WTC11 (cell line): Measurements from ENCODE around the gene MAP3K7. TPM values are rescaled to one million over a fixed set of nuclear protein-coding genes. Genes with fewer than 3 reads are reported as not detected.

Source experiments
- ATAC-seq: fragments of 200-7000 bp; cut with Tn5 transposase; 2 replicates; pipeline ENCODE4 v1.10.0; 2021; ENCODE audit warnings: mild to moderate bottlenecking, moderate library complexity
- CTCF ChIA-PET: fragments of 300-600 bp; sonication (Branson Sonifier 250); formaldehyde crosslinking; loops from one replicate; lab custom pipeline; 2021; ENCODE audit warnings: antibody characterized with exemption; lab: Charles Lee
- POLR2A ChIA-PET: fragments of 350-600 bp; sonication (Branson Sonifier 250); formaldehyde crosslinking; loops from one replicate; lab custom pipeline; 2021; ENCODE audit warnings: antibody characterized with exemption; lab: Charles Lee
- DNase-seq: peaks from one replicate; pipeline ENCODE4 v3.0.0; 2021; ENCODE audit warnings: low spot score
- H3K27ac Mint-ChIP-seq: 2 replicates; pipeline ENCODE4 v1.8.0; 2021; ENCODE audit warnings: mixed read lengths
- H3K27me3 Mint-ChIP-seq: 2 replicates; pipeline ENCODE4 v1.8.0; 2021; ENCODE audit warnings: low read depth, mild to moderate bottlenecking, moderate library complexity, mixed read lengths
- H3K36me3 Mint-ChIP-seq: 2 replicates; pipeline ENCODE4 v1.8.0; 2021; ENCODE audit warnings: mixed read lengths
- H3K4me1 Mint-ChIP-seq: 2 replicates; pipeline ENCODE4 v1.8.0; 2022; ENCODE audit warnings: mixed read lengths
- H3K4me3 Mint-ChIP-seq: 2 replicates; pipeline ENCODE4 v1.8.0; 2021; ENCODE audit warnings: mild to moderate bottlenecking, moderate library complexity, mixed read lengths
- H3K9me3 Mint-ChIP-seq: 2 replicates; pipeline ENCODE4 v1.8.0; 2021; ENCODE audit warnings: mixed read lengths
- CREM ChIP-seq: sonication (generic); formaldehyde crosslinking; IDR thresholded peaks from 2 replicates; pipeline ENCODE4 v1.8.1; 2022; ENCODE audit warnings: mild to moderate bottlenecking, missing genetic modification reagents, moderate library complexity
- ETV6 ChIP-seq: sonication (generic); formaldehyde crosslinking; IDR thresholded peaks from 2 replicates; pipeline ENCODE4 v1.8.1; 2022; ENCODE audit warnings: mild to moderate bottlenecking, missing genetic modification reagents
- FOXK1 ChIP-seq: sonication (generic); formaldehyde crosslinking; IDR thresholded peaks from 2 replicates; pipeline ENCODE4 v1.8.0; 2022; ENCODE audit warnings: mild to moderate bottlenecking, moderate library complexity, missing genetic modification reagents
- FOXP4 ChIP-seq: sonication (generic); formaldehyde crosslinking; IDR thresholded peaks from 2 replicates; pipeline ENCODE4 v1.8.0; 2022; ENCODE audit warnings: mild to moderate bottlenecking, missing genetic modification reagents
- KAT7 ChIP-seq: sonication (generic); formaldehyde crosslinking; IDR thresholded peaks from 2 replicates; pipeline ENCODE4 v1.8.1; 2023; ENCODE audit warnings: missing genetic modification reagents, mild to moderate bottlenecking, borderline replicate concordance
- MXD4 ChIP-seq: fragments of 250-450 bp; sonication (Bioruptor Pico); IDR thresholded peaks from 2 replicates; pipeline ENCODE4 v1.8.0; 2021; ENCODE audit warnings: mild to moderate bottlenecking, moderate library complexity, borderline replicate concordance
- SMAD3 ChIP-seq: sonication (generic); formaldehyde crosslinking; IDR thresholded peaks from 2 replicates; pipeline ENCODE4 v1.8.0; 2022; ENCODE audit warnings: missing genetic modification reagents, mild to moderate bottlenecking, borderline replicate concordance
- SOX15 ChIP-seq: fragments of 250-450 bp; sonication (Bioruptor Pico); IDR thresholded peaks from 2 replicates; pipeline ENCODE4 v1.9.0; 2021; ENCODE audit warnings: mild to moderate bottlenecking
- TEAD1 ChIP-seq: sonication (generic); formaldehyde crosslinking; IDR thresholded peaks from 2 replicates; pipeline ENCODE4 v1.8.0; 2022; ENCODE audit warnings: mild to moderate bottlenecking, missing genetic modification reagents
- ZNF121 ChIP-seq: sonication (generic); formaldehyde crosslinking; IDR thresholded peaks from 2 replicates; pipeline ENCODE4 v1.8.0; 2023; ENCODE audit warnings: missing genetic modification reagents
- ZNF138 ChIP-seq: sonication (generic); formaldehyde crosslinking; conservative IDR thresholded peaks from 2 replicates; pipeline ENCODE4 v1.8.1; 2022; ENCODE audit warnings: mild to moderate bottlenecking, moderate library complexity, missing genetic modification reagents
- ZNF532 ChIP-seq: fragments of 250-450 bp; sonication (Bioruptor Pico); IDR thresholded peaks from 2 replicates; pipeline ENCODE4 v1.9.0; 2021; ENCODE audit warnings: mild to moderate bottlenecking, borderline replicate concordance
- total RNA-seq: library from RNA; stranded (reverse); gene quantifications from 3 replicates; pipeline ENCODE4 v1.2.3, GENCODE V29; 2021

MAP3K7 gene
- total RNA-seq, 1 experiment from 2014 or later = 36.7 TPM

- ATAC-seq (no peak), DNase-seq (no peak)
- H3K27ac Mint-ChIP-seq = peak overlapping the region; percentile 65; the same call in 1 of the 2 replicates
- H3K4me3 Mint-ChIP-seq = no peak overlapping the region
- ChIA-PET POLR2A (no interaction called here), CTCF (interaction anchor here (1.2 to 3.7 kb wide), 2 partner anchors 11 to 19 kb away, joined by 4 to 11 read pairs; no protein-coding TSS in a partner anchor)
- TF ChIP-seq ZNF532 = no peak
- TF ChIP-seq KAT7 (CRISPR knock-in tag) = no peak
- TF ChIP-seq CREM (CRISPR knock-in tag) = no peak
- TF ChIP-seq ETV6 (CRISPR knock-in tag) = no peak
- no peak for TF ChIP-seq FOXK1 (CRISPR knock-in tag)
- TF ChIP-seq SOX15 (CRISPR knock-in tag) = no peak
- no peak for TF ChIP-seq MXD4
- peaks cover 15% of the 10 kb centered on the region for H3K9me3 Mint-ChIP-seq
- no peaks in the 10 kb centered on the region for H3K27me3 Mint-ChIP-seq
- H3K4me1 Mint-ChIP-seq = peaks cover 68% of the 10 kb centered on the region
- H3K36me3 Mint-ChIP-seq = peaks cover 4% of the 10 kb centered on the region; the same call in 1 of the 2 replicates
Observed at GRCh38 chr6:90497411-90497810, 89.5 kb downstream of the MAP3K7 start.

- H3K36me3 Mint-ChIP-seq = peaks cover 4% of the 10 kb centered on the region; the same call in 1 of the 2 replicates
- ChIA-PET CTCF (interaction anchor here (1.2 to 3.7 kb wide), 2 partner anchors 12 to 18 kb away, joined by 4 to 11 read pairs; no protein-coding TSS in a partner anchor), POLR2A (no interaction called here)
- peaks cover 12% of the 10 kb centered on the region for H3K9me3 Mint-ChIP-seq
- no peaks in the 10 kb centered on the region for H3K27me3 Mint-ChIP-seq
- no peak for DNase-seq
- peaks cover 66% of the 10 kb centered on the region for H3K4me1 Mint-ChIP-seq
- peak; percentile 40 for ATAC-seq
- H3K27ac Mint-ChIP-seq = peak overlapping the region; percentile 91
- no peak overlapping the region for H3K4me3 Mint-ChIP-seq
- 0 out of 2 replicates have a peak, but pooled peaks have one; percentile 25 for TF ChIP-seq ETV6 (CRISPR knock-in tag)
- TF ChIP-seq FOXP4 (CRISPR knock-in tag) = peak; percentile 35; the same call in 1 of the 2 replicates
- no peak for TF ChIP-seq SMAD3
- TF ChIP-seq, all 79 proteins: peak for 2
Observed at GRCh38 chr6:90496258-90497016, 90.4 kb downstream of the MAP3K7 start.

- Mint-ChIP-seq H3K36me3 (no peaks in the 10 kb centered on the region), H3K4me3 (peak overlapping the region; percentile 45), H3K9me3 (peaks cover 7% of the 10 kb centered on the region), H3K27ac (peak overlapping the region; percentile 99), H3K27me3 (no peaks in the 10 kb centered on the region), H3K4me1 (peaks cover 62% of the 10 kb centered on the region)
- TF ChIP-seq ZNF121 (CRISPR knock-in tag) (peak; percentile 86), ZNF138 (CRISPR knock-in tag) (no peak), TEAD1 (peak; percentile 67; the same call in 1 of the 2 replicates)
- DNase-seq (peak; percentile 57), ATAC-seq (peak; percentile 62)
- CTCF ChIA-PET = interaction anchor here (0.9 to 3.8 kb wide), 6 partner anchors 13 to 555 kb away, joined by 3 to 30 read pairs (median 3); no protein-coding TSS in a partner anchor
- POLR2A ChIA-PET = no interaction called here
Observed at GRCh38 chr6:90495216-90495817, 91.6 kb downstream of the MAP3K7 start.
